ENCODE data around the gene ATP8A2. TPM values are rescaled to one million over a fixed set of nuclear protein-coding genes. Genes with fewer than 3 reads are reported as not detected.

Gene ATP8A2
- polyA plus RNA-seq, 3 donors: not detected

GRCh38 chr13:25397763-25398162 is 26.0 kb downstream of the ATP8A2 start:
- H3K4me1 ChIP-seq (ENCODE audit: control insufficient read depth in 1 of 2, insufficient read depth in 2 of 2, low read length in 2 of 2): no peaks in the 10 kb centered on the region
- no peak overlapping the region for H3K27ac ChIP-seq (ENCODE audit: low read depth in 1 of 2, low read length in 2 of 2)
- no peaks in the 10 kb centered on the region for H3K27me3 ChIP-seq (ENCODE audit: control insufficient read depth in 2 of 2, insufficient read depth in 2 of 2, low read length in 2 of 2)
- H4K20me1 ChIP-seq (ENCODE audit: insufficient read depth, low read length): no peaks in the 10 kb centered on the region
- no peaks in the 10 kb centered on the region for H3K36me3 Mint-ChIP-seq
- no peak for TF ChIP-seq CTCF (IDR thresholded peaks at IDR 0.05)
- no peak overlapping the region for H3K4me2 ChIP-seq (replicated peaks; ENCODE audit: extremely low read depth, low read length, poor library complexity, severe bottlenecking)
- H3K27me3 Mint-ChIP-seq (ENCODE audit: low read depth in 3 of 3): peaks cover 1 to 11% (median 3%) of the 10 kb centered on the region in 3 donors
- no peak overlapping the region for H3K4me3 ChIP-seq (replicated peaks in 1 of 3; ENCODE audit: low read depth in 2 of 3, low read length in 3 of 3)
- H2AFZ ChIP-seq (ENCODE audit: insufficient read depth, low read depth, low read length, poor library complexity, severe bottlenecking): no peak overlapping the region
- H3K9ac ChIP-seq (ENCODE audit: insufficient read depth, low read length, poor library complexity, severe bottlenecking): no peak overlapping the region
- no peaks in the 10 kb centered on the region for H3K36me3 ChIP-seq (replicated peaks in 1 of 2; ENCODE audit: control insufficient read depth in 1 of 2, insufficient read depth in 2 of 2, low read length in 2 of 2)
- H3K79me2 ChIP-seq (ENCODE audit: insufficient read depth, low read length): no peaks in the 10 kb centered on the region
- H3K9me3 Mint-ChIP-seq: peaks cover 4 to 17% (median 5%) of the 10 kb centered on the region in 7 donors
- 90% methylated on average over 1 of the region's 1 CpG for WGBS (ENCODE audit: insufficient coverage)
- H3K4me1 Mint-ChIP-seq: no peaks in the 10 kb centered on the region
- DNase-seq: no peak
- H3K27ac Mint-ChIP-seq: no peak overlapping the region
- no peak overlapping the region for H3K4me3 Mint-ChIP-seq
- H3K9me3 ChIP-seq (replicated peaks in 1 of 2; ENCODE audit: control insufficient read depth in 1 of 2, insufficient read depth in 1 of 2, low read length in 2 of 2): peaks cover 0 to 5% of the 10 kb centered on the region in 2 donors
- intact Hi-C loops (cut with micrococcal nuclease): no loop called here

- Mint-ChIP-seq H3K36me3 (no peaks in the 10 kb centered on the region), H3K4me1 (no peaks in the 10 kb centered on the region), H3K9me3 (peaks cover 4 to 16% (median 6%) of the 10 kb centered on the region in 7 donors), H3K27ac (no peak overlapping the region), H3K4me3 (no peak overlapping the region), H3K27me3 (ENCODE audit: low read depth in 3 of 3) (peaks cover 1 to 10% (median 3%) of the 10 kb centered on the region in 3 donors)
- H3K79me2 ChIP-seq (ENCODE audit: insufficient read depth, low read length): no peaks in the 10 kb centered on the region
- no peaks in the 10 kb centered on the region for H3K4me1 ChIP-seq (ENCODE audit: control insufficient read depth in 1 of 2, insufficient read depth in 2 of 2, low read length in 2 of 2)
- no peak for DNase-seq
- no peaks in the 10 kb centered on the region for H4K20me1 ChIP-seq (ENCODE audit: insufficient read depth, low read length)
- no peak for TF ChIP-seq CTCF (IDR thresholded peaks at IDR 0.05)
- intact Hi-C loops (cut with micrococcal nuclease): no loop called here
- WGBS (ENCODE audit: insufficient coverage): no CpG with 5 or more reads among the region's 6 CpGs
- no peak overlapping the region for H3K9ac ChIP-seq (ENCODE audit: insufficient read depth, low read length, poor library complexity, severe bottlenecking)
- H3K27me3 ChIP-seq (ENCODE audit: control insufficient read depth in 2 of 2, insufficient read depth in 2 of 2, low read length in 2 of 2): no peaks in the 10 kb centered on the region
- H3K27ac ChIP-seq (ENCODE audit: low read depth in 1 of 2, low read length in 2 of 2): no peak overlapping the region
- H2AFZ ChIP-seq (ENCODE audit: insufficient read depth, low read depth, low read length, poor library complexity, severe bottlenecking): no peak overlapping the region
- no peaks in the 10 kb centered on the region for H3K36me3 ChIP-seq (replicated peaks in 1 of 2; ENCODE audit: control insufficient read depth in 1 of 2, insufficient read depth in 2 of 2, low read length in 2 of 2)
- no peak overlapping the region for H3K4me3 ChIP-seq (replicated peaks in 1 of 3; ENCODE audit: low read depth in 2 of 3, low read length in 3 of 3)
- no peak overlapping the region for H3K4me2 ChIP-seq (replicated peaks; ENCODE audit: extremely low read depth, low read length, poor library complexity, severe bottlenecking)
- H3K9me3 ChIP-seq (replicated peaks in 1 of 2; ENCODE audit: control insufficient read depth in 1 of 2, insufficient read depth in 1 of 2, low read length in 2 of 2): peaks cover 0 to 5% of the 10 kb centered on the region in 2 donors
These were observed 29.2 kb downstream of the ATP8A2 start for GRCh38 chr13:25400925-25401324.

Measured in CD14-positive monocyte (primary cell).